Measurements from ENCODE around the gene BRME1. TPM values are rescaled to one million over a fixed set of nuclear protein-coding genes. Genes with fewer than 3 reads are reported as not detected.
A peak's percentile ranks its signal among the peaks of the same experiment; 100 is the strongest.

Gene BRME1
- total RNA-seq, 1 experiment from 2014 or later, result 6.7 TPM

GRCh38 chr19:13848340-13848677 is 57.6 kb downstream of the BRME1 start:
- WGBS (ENCODE audit: extremely low coverage, insufficient read length, low lambda C conversion rate), result no CpG with 5 or more reads among the region's 4 CpGs
- no peak overlapping the region for H3T11ph ChIP-seq (ENCODE audit: low read length)
- no peak overlapping the region for H3K9ac ChIP-seq (ENCODE audit: extremely low read depth, insufficient read length, low read length)
- H4K91ac ChIP-seq (ENCODE audit: insufficient read length, low read depth, low read length), result no peak overlapping the region
- no peak overlapping the region for H2BK15ac ChIP-seq (ENCODE audit: low read depth, low read length)
- no peaks in the 10 kb centered on the region for H3K9me3 ChIP-seq (ENCODE audit: control insufficient read depth, low read depth, low read length)
- Mint-ChIP-seq H3K27ac (no peak overlapping the region), H3K4me3 (peak overlapping the region in 1 of 2 experiments; percentile 45; a peak in 2 of 5 replicates), H3K9me3 (no peaks in the 10 kb centered on the region; a peak in 1 of 5 replicates), H3K4me1 (peaks cover 35 to 46% of the 10 kb centered on the region in 2 experiments), H3K27me3 (ENCODE audit: low read depth) (no peaks in the 10 kb centered on the region), H3K36me3 (ENCODE audit: insufficient read depth in 1 of 3, low read depth in 3 of 3) (no peaks in the 10 kb centered on the region; a peak in 2 of 7 replicates)
- H3K79me1 ChIP-seq (ENCODE audit: insufficient read depth, low read depth, low read length, poor library complexity, severe bottlenecking), result no peaks in the 10 kb centered on the region
- H2BK12ac ChIP-seq (ENCODE audit: insufficient read length, low read depth, low read length), result no peak overlapping the region
- no peak overlapping the region for H3K4me2 ChIP-seq (ENCODE audit: insufficient read depth, insufficient read length, low read length)
- peaks cover 8% of the 10 kb centered on the region for H3K23me2 ChIP-seq (ENCODE audit: insufficient read length, low read depth, low read length, poor library complexity, severe bottlenecking)
- TF ChIP-seq, protein P1, sequence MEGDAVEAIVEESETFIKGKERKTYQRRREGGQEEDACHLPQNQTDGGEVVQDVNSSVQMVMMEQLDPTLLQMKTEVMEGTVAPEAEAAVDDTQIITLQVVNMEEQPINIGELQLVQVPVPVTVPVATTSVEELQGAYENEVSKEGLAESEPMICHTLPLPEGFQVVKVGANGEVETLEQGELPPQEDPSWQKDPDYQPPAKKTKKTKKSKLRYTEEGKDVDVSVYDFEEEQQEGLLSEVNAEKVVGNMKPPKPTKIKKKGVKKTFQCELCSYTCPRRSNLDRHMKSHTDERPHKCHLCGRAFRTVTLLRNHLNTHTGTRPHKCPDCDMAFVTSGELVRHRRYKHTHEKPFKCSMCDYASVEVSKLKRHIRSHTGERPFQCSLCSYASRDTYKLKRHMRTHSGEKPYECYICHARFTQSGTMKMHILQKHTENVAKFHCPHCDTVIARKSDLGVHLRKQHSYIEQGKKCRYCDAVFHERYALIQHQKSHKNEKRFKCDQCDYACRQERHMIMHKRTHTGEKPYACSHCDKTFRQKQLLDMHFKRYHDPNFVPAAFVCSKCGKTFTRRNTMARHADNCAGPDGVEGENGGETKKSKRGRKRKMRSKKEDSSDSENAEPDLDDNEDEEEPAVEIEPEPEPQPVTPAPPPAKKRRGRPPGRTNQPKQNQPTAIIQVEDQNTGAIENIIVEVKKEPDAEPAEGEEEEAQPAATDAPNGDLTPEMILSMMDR (conservative IDR thresholded peaks at IDR 0.05), result no peak
- no peak overlapping the region for H2AFZ ChIP-seq (ENCODE audit: low read length)
- no peaks in the 10 kb centered on the region for H3K79me2 ChIP-seq (ENCODE audit: insufficient read depth, low read length)
- H3K23ac ChIP-seq (ENCODE audit: insufficient read length, low read depth, low read length), result no peak overlapping the region
- peak overlapping the region; percentile 100 for H3K18ac ChIP-seq (ENCODE audit: insufficient read length, low read depth, low read length)
- H3K56ac ChIP-seq (ENCODE audit: insufficient read length, low read depth, low read length), result no peak overlapping the region
- H3K4me1 ChIP-seq (ENCODE audit: insufficient read depth, low read length), result peaks cover 7% of the 10 kb centered on the region; the same call in 1 of the 2 replicates
- no peak overlapping the region for H2BK5ac ChIP-seq (ENCODE audit: insufficient read length, low read length)
- H4K20me1 ChIP-seq (ENCODE audit: control insufficient read depth, insufficient read depth, insufficient read length), result no peaks in the 10 kb centered on the region
- peak overlapping the region; percentile 99; the same call in 1 of the 2 replicates for H3K14ac ChIP-seq (ENCODE audit: insufficient read depth, low read length)
- peak overlapping the region; percentile 52 for H2BK120ac ChIP-seq (ENCODE audit: low read depth, low read length, poor library complexity, severe bottlenecking)
- no peaks in the 10 kb centered on the region for H3K27me3 ChIP-seq (ENCODE audit: insufficient read depth, low read length)
- no peak overlapping the region for H3K27ac ChIP-seq (ENCODE audit: insufficient read length, low read depth, low read length)
- no peak overlapping the region for H2BK20ac ChIP-seq (ENCODE audit: low read depth, low read length, poor library complexity, severe bottlenecking)
- DNase-seq, result no peak
- no peak overlapping the region for H4K8ac ChIP-seq (replicated peaks; ENCODE audit: insufficient read length, low read depth, low read length)
- H2AK5ac ChIP-seq (ENCODE audit: insufficient read length, low read length), result no peak overlapping the region
- no peak overlapping the region for H4K5ac ChIP-seq (ENCODE audit: insufficient read length, low read depth, low read length)
- peak overlapping the region; percentile 31; the same call in 1 of the 2 replicates for H3K4ac ChIP-seq (ENCODE audit: low read depth, low read length)
